PC-3 (cell line): ENCODE measurements around the gene TRPV5.

Experiments
- EZH2 ChIP-seq: fragments of 300-600 bp; sonication (generic); IDR thresholded peaks from one replicate; pipeline ENCODE4 v1.6.1; 2017; ENCODE audit warnings: antibody characterized with exemption, mild to moderate bottlenecking, low read length; ENCODE audit not compliant: unreplicated experiment
- EZH2phosphoT487 ChIP-seq: fragments of 300-600 bp; sonication (generic); IDR thresholded peaks from 2 replicates; pipeline ENCODE4 v1.6.1; 2018; ENCODE audit warnings: mild to moderate bottlenecking, antibody characterized with exemption, low read length, borderline replicate concordance
- TF ChIP-seq, protein P1 (sequence below): fragments of 300-600 bp; sonication (generic); conservative IDR thresholded peaks from 2 replicates; pipeline ENCODE4 v1.5.1; 2017; ENCODE audit warnings: antibody characterized with exemption, low read depth, mild to moderate bottlenecking, low read length

GRCh38 chr7:142933092-142933475 is 462 bp downstream of the TRPV5 start:
- TF ChIP-seq, protein P1, sequence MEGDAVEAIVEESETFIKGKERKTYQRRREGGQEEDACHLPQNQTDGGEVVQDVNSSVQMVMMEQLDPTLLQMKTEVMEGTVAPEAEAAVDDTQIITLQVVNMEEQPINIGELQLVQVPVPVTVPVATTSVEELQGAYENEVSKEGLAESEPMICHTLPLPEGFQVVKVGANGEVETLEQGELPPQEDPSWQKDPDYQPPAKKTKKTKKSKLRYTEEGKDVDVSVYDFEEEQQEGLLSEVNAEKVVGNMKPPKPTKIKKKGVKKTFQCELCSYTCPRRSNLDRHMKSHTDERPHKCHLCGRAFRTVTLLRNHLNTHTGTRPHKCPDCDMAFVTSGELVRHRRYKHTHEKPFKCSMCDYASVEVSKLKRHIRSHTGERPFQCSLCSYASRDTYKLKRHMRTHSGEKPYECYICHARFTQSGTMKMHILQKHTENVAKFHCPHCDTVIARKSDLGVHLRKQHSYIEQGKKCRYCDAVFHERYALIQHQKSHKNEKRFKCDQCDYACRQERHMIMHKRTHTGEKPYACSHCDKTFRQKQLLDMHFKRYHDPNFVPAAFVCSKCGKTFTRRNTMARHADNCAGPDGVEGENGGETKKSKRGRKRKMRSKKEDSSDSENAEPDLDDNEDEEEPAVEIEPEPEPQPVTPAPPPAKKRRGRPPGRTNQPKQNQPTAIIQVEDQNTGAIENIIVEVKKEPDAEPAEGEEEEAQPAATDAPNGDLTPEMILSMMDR, result no peak
- TF ChIP-seq EZH2 (no peak), EZH2phosphoT487 (no peak)
